Hepatocyte (in vitro differentiated cells): ENCODE data around the gene OR6X1. TPM values are rescaled to one million over a fixed set of nuclear protein-coding genes. Genes with fewer than 3 reads are reported as not detected.

Source experiments
- DNase-seq: peaks from one replicate; pipeline ENCODE4 v3.0.0-alpha.2; 2016; ENCODE audit warnings: low spot score
- H2AFZ ChIP-seq: fragments of 200-600 bp; sonication (generic); 2 replicates; pipeline ENCODE4 v1.6.0; 2016; ENCODE audit warnings: antibody characterized with exemption, mild to moderate bottlenecking
- H3K27ac ChIP-seq: fragments of 200-600 bp; sonication (generic); 2 replicates; pipeline ENCODE4 v1.5.1; 2016; ENCODE audit warnings: mild to moderate bottlenecking
- H3K27me3 ChIP-seq: fragments of 200-600 bp; sonication (generic); 2 replicates; pipeline ENCODE4 v1.6.1; 2016
- H3K36me3 ChIP-seq: fragments of 200-600 bp; sonication (generic); replicated peaks from 2 replicates; pipeline ENCODE4 v1.5.1; 2016; ENCODE audit warnings: low read depth; ENCODE audit not compliant: insufficient read depth
- H3K4me1 ChIP-seq: fragments of 200-600 bp; sonication (generic); 2 replicates; pipeline ENCODE4 v1.5.1; 2016; ENCODE audit warnings: mild to moderate bottlenecking, moderate library complexity; ENCODE audit not compliant: insufficient read depth
- H3K4me2 ChIP-seq: fragments of 200-600 bp; sonication (generic); 2 replicates; pipeline ENCODE4 v1.6.0; 2016
- H3K4me3 ChIP-seq: fragments of 200-600 bp; sonication (generic); 2 replicates; pipeline ENCODE4 v1.5.1; 2016; ENCODE audit warnings: mild to moderate bottlenecking
- H3K79me2 ChIP-seq: fragments of 200-600 bp; sonication (generic); 2 replicates; pipeline ENCODE4 v1.6.0; 2017; ENCODE audit warnings: mild to moderate bottlenecking
- H3K9me2 ChIP-seq: fragments of 200-600 bp; sonication (generic); replicated peaks from 2 replicates; pipeline ENCODE4 v1.6.0; 2017; ENCODE audit warnings: mild to moderate bottlenecking; ENCODE audit not compliant: insufficient read depth
- H3K9me3 ChIP-seq: fragments of 200-600 bp; sonication (generic); 2 replicates; pipeline ENCODE4 v1.5.1; 2016; ENCODE audit warnings: low read depth, mild to moderate bottlenecking
- H4K20me1 ChIP-seq: fragments of 200-600 bp; sonication (generic); 2 replicates; pipeline ENCODE4 v1.6.0; 2016; ENCODE audit warnings: mild to moderate bottlenecking; ENCODE audit not compliant: insufficient read depth, poor library complexity, severe bottlenecking
- CTCF ChIP-seq: fragments of 200-600 bp; sonication (generic); IDR thresholded peaks from 2 replicates; pipeline ENCODE4 v1.5.1; 2016; ENCODE audit warnings: antibody characterized with exemption, mild to moderate bottlenecking; ENCODE audit not compliant: poor library complexity
- EZH2 ChIP-seq: fragments of 200-600 bp; sonication (generic); IDR thresholded peaks from 2 replicates; pipeline ENCODE4 v1.6.1; 2016; ENCODE audit warnings: antibody characterized with exemption, mild to moderate bottlenecking, borderline replicate concordance
- EZH2phosphoT487 ChIP-seq: fragments of 200-600 bp; sonication (generic); IDR thresholded peaks from one replicate; pipeline ENCODE4 v1.6.1; 2018; ENCODE audit warnings: antibody characterized with exemption, mild to moderate bottlenecking, low read depth, moderate library complexity; ENCODE audit not compliant: unreplicated experiment, severe bottlenecking
- WGBS: methylation state at CpG from one replicate; pipeline ENCODE4 v1.1.6; 2016; ENCODE audit warnings: low lambda C conversion rate; ENCODE audit errors: missing lambda C conversion rate; 5-methylcytosine and 5-hydroxymethylcytosine counted together
- polyA plus RNA-seq: library from polyadenylated mRNA; unstranded; fragments of >200 nt; fragmentation: Nextera tagmentation; extraction: Ambion mirVana; gene quantifications from 2 replicates; pipeline ENCODE4 v1.2.1, GENCODE V29; 2016
- total RNA-seq: library from RNA; depleted of rRNA; stranded (reverse); fragments of >200 nt; gene quantifications from 2 replicates; pipeline ENCODE4 v1.2.3, GENCODE V29; 2014

OR6X1 gene
- total and polyA plus RNA-seq, 2 experiments from 2014 or later = not detected

- Histone ChIP-seq H2AFZ (peak within 1 kb of the TSS; percentile 100), H3K9me2 (no peaks in the 10 kb centered on the region), H3K79me2 (peaks cover 44% of the 10 kb centered on the region), H3K36me3 (no peaks in the 10 kb centered on the region), H3K27ac (peak within 1 kb of the TSS; percentile 96), H3K9me3 (no peaks in the 10 kb centered on the region), H3K4me1 (peaks cover 20% of the 10 kb centered on the region), H3K27me3 (no peaks in the 10 kb centered on the region), H3K4me3 (peak within 1 kb of the TSS; percentile 99), H3K4me2 (peak within 1 kb of the TSS; percentile 99), H4K20me1 (no peaks in the 10 kb centered on the region)
- WGBS = under 1% methylated on average over 46 of the region's 67 CpGs
- DNase-seq = peak; percentile 95
- TF ChIP-seq CTCF (peak; percentile 21), EZH2 (no peak)
Measured at GRCh38 chr11:123741159-123742030, 12.9 kb downstream of the OR6X1 start, which contains the start of gene ZNF202. Gene ZNF202 (minus strand): TSS chr11:123741660. CDS start chr11:123730888, 10,772 bp downstream.

GRCh38 chr11:123740787-123741158 is 13.5 kb downstream of the OR6X1 start:
- DNase-seq = peak; percentile 18
- Histone ChIP-seq H3K4me3 (peak overlapping the region; percentile 99), H3K4me1 (peaks cover 20% of the 10 kb centered on the region), H3K27ac (peak overlapping the region; percentile 96), H3K9me2 (no peaks in the 10 kb centered on the region), H2AFZ (peak overlapping the region; percentile 100), H3K27me3 (no peaks in the 10 kb centered on the region), H3K4me2 (peak overlapping the region; percentile 99), H3K79me2 (peaks cover 50% of the 10 kb centered on the region), H3K36me3 (no peaks in the 10 kb centered on the region), H3K9me3 (no peaks in the 10 kb centered on the region), H4K20me1 (no peaks in the 10 kb centered on the region)
- 0% methylated on average over 6 of the region's 6 CpGs for WGBS
- TF ChIP-seq EZH2phosphoT487 = no peak
- TF ChIP-seq CTCF = no peak
- no peak for TF ChIP-seq EZH2

- H3K4me2 ChIP-seq = no peak overlapping the region
- peaks cover 61% of the 10 kb centered on the region for H3K79me2 ChIP-seq
- no peaks in the 10 kb centered on the region for H3K36me3 ChIP-seq
- no peaks in the 10 kb centered on the region for H4K20me1 ChIP-seq
- no peak overlapping the region for H2AFZ ChIP-seq
- H3K9me2 ChIP-seq = no peaks in the 10 kb centered on the region
- H3K27me3 ChIP-seq = no peaks in the 10 kb centered on the region
- H3K4me3 ChIP-seq = no peak overlapping the region
- H3K9me3 ChIP-seq = no peaks in the 10 kb centered on the region
- H3K4me1 ChIP-seq = peaks cover 20% of the 10 kb centered on the region
- no peak for DNase-seq
- no peak overlapping the region for H3K27ac ChIP-seq
- 65% methylated on average over 2 of the region's 2 CpGs for WGBS
- TF ChIP-seq EZH2phosphoT487 (no peak), EZH2 (no peak), CTCF (no peak)
Measured at GRCh38 chr11:123738374-123738773, 15.9 kb downstream of the OR6X1 start.
